ENCODE results near the gene OR1J1.

The OR1J1 gene

DNA sequence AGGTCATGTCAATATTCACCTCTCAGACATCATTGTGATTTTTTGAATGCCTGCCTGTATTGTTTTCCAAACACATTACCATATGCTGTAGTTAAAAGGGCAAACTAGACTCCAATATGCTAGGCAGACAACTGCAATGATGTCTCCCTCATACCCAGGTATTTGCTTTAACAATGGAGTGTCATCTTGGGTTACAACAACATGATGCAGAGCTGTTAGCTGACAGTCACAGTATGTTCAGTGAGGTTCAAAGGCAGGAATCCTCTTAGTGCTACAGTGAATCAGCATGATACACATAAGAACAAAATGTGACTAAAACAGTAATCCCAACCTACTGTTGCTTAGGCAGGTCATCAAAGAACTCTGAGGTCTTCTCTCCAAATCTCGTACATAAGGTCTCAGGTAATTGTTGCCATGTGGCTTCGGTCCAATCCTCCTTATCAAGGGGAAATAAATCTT lies 24.0 kb downstream of the OR1J1 start:
- H3K4me3 ChIP-seq (ENCODE audit: low read depth, low read length), result no peak overlapping the region
- TF ChIP-seq, protein P1, sequence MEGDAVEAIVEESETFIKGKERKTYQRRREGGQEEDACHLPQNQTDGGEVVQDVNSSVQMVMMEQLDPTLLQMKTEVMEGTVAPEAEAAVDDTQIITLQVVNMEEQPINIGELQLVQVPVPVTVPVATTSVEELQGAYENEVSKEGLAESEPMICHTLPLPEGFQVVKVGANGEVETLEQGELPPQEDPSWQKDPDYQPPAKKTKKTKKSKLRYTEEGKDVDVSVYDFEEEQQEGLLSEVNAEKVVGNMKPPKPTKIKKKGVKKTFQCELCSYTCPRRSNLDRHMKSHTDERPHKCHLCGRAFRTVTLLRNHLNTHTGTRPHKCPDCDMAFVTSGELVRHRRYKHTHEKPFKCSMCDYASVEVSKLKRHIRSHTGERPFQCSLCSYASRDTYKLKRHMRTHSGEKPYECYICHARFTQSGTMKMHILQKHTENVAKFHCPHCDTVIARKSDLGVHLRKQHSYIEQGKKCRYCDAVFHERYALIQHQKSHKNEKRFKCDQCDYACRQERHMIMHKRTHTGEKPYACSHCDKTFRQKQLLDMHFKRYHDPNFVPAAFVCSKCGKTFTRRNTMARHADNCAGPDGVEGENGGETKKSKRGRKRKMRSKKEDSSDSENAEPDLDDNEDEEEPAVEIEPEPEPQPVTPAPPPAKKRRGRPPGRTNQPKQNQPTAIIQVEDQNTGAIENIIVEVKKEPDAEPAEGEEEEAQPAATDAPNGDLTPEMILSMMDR (IDR thresholded peaks at IDR 0.05; ENCODE audit: control insufficient read depth, extremely low read depth, insufficient read depth), result no peak
- no peak for DNase-seq (ENCODE audit: low read depth)

DNA sequence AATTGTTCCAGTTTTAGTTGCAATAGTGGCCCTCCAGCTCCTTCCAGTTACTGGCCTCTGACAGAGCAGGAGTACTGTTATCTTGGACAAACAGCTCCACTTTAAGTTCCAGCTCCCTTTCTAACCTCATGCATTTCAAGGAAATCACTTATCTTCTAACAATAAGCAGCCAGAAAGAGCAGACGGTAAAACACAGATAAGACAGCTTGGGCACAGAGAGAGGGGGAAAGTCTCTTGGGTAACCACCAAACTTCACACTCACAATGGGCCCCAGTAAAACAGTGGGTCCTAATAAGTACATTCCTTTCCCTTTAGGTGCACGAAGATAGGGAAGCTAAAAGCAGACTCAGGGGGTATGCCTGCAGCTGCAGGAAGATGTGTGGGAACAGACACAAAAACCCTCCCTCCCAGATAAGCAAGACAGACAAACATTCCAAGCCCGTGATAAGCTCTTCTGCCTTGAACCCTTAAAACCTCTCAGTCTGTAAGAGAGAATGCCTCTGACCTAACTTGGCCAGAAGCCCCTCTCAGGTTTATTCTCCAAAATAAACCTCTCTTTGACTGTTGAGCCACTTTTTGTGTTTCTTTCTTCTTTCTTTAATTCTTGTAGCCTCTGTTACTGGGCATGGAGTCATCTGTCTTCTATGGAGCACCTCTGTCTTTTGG lies 30.8 kb downstream of the OR1J1 start:
- no peak for DNase-seq (ENCODE audit: low read depth)
- TF ChIP-seq, protein P1 (IDR thresholded peaks at IDR 0.05; ENCODE audit: control insufficient read depth, extremely low read depth, insufficient read depth), result no peak
- no peak overlapping the region for H3K4me3 ChIP-seq (ENCODE audit: low read depth, low read length)

DNA sequence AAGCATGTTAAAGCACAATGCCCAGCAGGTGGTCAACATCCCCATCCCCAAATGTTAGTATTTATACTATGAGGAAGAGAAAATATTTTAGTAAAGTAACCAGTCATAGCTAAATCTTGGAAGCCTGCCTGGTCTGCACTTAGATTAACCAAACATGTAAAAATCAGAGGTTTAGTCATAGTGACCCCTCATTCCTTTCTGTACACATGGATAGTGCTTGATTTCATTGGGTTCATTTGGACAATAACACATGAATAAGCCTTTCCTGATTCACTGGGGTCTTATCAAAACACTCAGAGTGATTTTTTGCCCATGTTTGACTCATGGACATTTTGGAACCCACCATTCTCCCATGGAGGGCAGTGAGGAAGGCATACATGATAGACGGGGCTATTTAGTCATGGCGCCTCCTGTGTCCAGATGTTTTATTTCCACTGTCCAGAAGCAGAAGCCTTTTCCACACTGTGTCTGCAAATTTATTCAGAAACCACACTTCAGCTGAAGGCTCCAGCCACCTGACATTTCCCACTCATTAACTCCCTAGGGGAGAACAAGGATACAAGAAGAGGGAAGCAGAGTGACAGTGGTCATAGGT lies 32.5 kb downstream of the OR1J1 start:
- TF ChIP-seq, protein P1 (IDR thresholded peaks at IDR 0.05; ENCODE audit: control insufficient read depth, extremely low read depth, insufficient read depth), result no peak
- no peak overlapping the region for H3K4me3 ChIP-seq (ENCODE audit: low read depth, low read length)
- DNase-seq (ENCODE audit: low read depth), result no peak

DNA sequence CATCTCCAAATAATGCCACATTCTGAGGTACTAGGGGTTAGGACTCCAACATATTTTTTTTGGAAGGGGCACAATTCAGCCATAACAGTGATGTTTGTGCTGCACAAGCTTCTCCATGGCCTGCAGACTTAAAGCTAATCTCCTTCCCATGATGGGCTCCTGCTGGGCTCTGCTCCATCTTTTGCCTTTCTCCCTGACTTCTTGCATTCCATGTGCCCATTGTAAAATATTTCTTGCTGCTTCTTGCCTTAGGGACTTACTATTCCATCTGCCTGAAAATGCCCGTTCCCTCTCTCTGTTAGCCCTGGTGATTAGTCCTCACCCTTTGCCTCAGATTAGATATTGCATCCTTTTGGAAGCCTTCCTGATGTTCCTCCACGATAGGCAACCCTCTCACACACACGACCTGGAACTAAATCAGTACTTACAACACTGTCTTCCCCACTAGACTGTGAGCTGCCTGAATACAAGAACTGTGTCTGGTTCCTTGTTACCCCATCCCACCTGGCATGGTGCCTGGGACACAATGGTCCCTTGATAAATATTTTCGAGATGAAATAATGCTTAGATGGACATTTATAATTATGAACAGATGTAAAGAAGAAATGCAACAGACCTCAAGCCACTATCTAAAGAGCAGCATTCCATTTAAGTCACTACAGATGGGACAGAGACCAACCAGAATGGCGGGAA lies 33.5 kb downstream of the OR1J1 start:
- DNase-seq (ENCODE audit: low read depth), result no peak
- no peak overlapping the region for H3K4me3 ChIP-seq (ENCODE audit: low read depth, low read length)
- TF ChIP-seq, protein P1 (IDR thresholded peaks at IDR 0.05; ENCODE audit: control insufficient read depth, extremely low read depth, insufficient read depth), result no peak

DNA sequence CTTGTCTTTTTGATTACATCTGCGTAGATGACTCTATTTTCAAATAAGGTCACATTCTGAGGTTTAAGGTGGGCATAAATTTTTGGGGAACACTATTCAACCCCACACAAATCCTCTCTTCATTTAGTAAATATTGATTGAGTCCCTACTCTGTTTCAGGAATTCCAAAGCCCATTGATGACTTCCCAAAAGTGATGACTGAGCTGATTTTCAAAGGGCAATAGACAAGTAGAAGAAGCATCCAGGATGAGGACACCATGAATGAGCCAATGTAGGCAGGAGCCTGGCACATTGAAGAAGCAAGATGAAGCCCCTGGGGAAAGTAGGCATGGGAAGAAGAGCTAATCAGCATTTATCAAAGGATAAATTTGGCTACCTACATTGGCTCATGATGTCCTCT lies 35.2 kb downstream of the OR1J1 start:
- no peak overlapping the region for H3K4me3 ChIP-seq (ENCODE audit: low read depth, low read length)
- DNase-seq (ENCODE audit: low read depth), result no peak
- TF ChIP-seq, protein P1 (IDR thresholded peaks at IDR 0.05; ENCODE audit: control insufficient read depth, extremely low read depth, insufficient read depth), result no peak

All from LNCaP clone FGC (cell line).